IPS-20b (cell line): ENCODE measurements around the gene ADAMTS8.

Source experiments
- H3K27ac ChIP-seq: one replicate; pipeline ENCODE4 v1.5.1; 2013; ENCODE audit warnings: low read length
- H3K27me3 ChIP-seq: 2 replicates; pipeline ENCODE4 v1.6.1; 2013; ENCODE audit warnings: mild to moderate bottlenecking, low read length, inconsistent platforms; ENCODE audit not compliant: insufficient read depth
- H3K36me3 ChIP-seq: 2 replicates; pipeline ENCODE4 v1.6.1; 2013; ENCODE audit warnings: low read depth, mild to moderate bottlenecking, inconsistent platforms, low read length, moderate library complexity; ENCODE audit not compliant: insufficient read depth
- H3K4me1 ChIP-seq: 2 replicates; pipeline ENCODE4 v1.6.1; 2013; ENCODE audit warnings: mild to moderate bottlenecking, control low read depth, inconsistent platforms, low read length, moderate library complexity; ENCODE audit not compliant: insufficient read depth
- H3K4me3 ChIP-seq: 2 replicates; pipeline ENCODE4 v1.5.1; 2013; ENCODE audit warnings: mild to moderate bottlenecking, low read length, inconsistent platforms
- H3K9ac ChIP-seq: 2 replicates; pipeline ENCODE4 v1.6.1; 2013; ENCODE audit warnings: low read depth, mild to moderate bottlenecking, inconsistent platforms, low read length, moderate library complexity
- H3K9me3 ChIP-seq: 2 replicates; pipeline ENCODE4 v1.6.1; 2013; ENCODE audit warnings: mild to moderate bottlenecking, low read depth, low read length, inconsistent platforms; ENCODE audit not compliant: insufficient read depth

ADAMTS8 gene

DNA sequence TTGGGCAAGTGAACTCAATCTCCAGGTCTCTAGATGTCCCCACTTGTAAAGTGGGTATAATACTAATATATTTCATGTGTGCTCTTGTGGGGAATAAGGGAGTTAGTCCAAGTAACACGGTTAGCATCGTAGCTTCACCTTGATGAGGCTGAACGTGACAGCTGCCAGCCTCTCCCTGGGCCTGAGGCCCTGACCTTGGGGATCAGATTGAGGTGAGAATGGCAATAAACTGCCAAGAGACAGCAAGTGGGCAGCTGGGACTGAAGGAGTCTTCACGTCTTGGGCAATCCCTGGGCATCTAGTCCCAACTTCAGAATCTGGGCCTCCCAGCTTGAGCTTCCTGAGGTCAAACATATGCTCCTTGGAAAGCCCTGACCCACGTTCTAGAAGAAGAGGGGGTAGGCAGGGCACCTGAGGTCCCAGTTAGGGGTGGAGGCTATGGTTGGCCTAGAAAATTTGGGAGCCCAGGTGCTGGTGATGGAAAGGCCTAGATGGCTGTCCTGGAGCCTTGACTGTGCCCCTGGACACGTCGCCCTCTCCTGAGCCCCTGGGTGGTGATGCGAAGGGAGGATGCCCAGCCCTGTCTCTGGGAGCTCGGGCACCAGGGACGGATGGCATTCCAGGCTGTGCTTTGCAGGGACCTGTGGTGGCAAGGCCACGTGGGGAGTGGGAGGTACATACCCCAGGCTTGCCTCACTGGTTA is 43.5 kb upstream of the ADAMTS8 start:
- Histone ChIP-seq H3K9ac (no peak overlapping the region), H3K9me3 (no peaks in the 10 kb centered on the region), H3K36me3 (no peaks in the 10 kb centered on the region), H3K27ac (no peak overlapping the region), H3K4me1 (no peaks in the 10 kb centered on the region), H3K4me3 (no peak overlapping the region), H3K27me3 (no peaks in the 10 kb centered on the region)

DNA sequence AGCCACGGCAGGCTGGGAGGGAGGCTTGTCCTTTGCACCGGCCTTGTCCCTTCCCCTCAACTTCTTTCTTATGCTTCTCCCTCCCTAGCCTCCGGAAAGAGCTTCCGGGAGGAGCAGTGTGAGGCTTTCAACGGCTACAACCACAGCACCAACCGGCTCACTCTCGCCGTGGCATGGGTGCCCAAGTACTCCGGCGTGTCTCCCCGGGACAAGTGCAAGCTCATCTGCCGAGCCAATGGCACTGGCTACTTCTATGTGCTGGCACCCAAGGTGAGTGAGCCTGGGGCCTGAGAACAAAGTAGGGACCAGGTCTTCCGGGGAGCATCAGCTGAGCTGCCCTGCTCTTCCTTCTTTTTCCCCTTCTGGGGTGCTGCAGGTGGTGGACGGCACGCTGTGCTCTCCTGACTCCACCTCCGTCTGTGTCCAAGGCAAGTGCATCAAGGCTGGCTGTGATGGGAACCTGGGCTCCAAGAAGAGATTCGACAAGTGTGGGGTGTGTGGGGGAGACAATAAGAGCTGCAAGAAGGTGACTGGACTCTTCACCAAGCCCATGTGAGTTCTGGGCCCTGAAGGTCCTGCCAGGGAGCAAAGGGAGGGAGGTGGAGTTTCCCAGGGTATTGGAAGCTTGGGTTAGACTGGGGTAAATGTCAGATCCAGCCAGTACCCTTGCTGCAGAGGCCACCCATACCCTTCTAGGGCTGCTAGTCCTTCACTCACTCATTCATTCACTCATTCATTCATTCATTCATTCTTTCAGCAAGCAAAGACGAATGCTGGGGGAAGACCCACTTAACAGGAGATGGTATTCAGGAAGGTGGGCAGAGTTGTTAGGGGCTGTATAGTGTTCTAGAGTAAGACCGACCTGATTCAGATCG is 42.7 kb upstream of the ADAMTS8 start:
- no peak overlapping the region for H3K4me3 ChIP-seq
- H3K9ac ChIP-seq: no peak overlapping the region
- H3K27ac ChIP-seq: no peak overlapping the region
- no peaks in the 10 kb centered on the region for H3K27me3 ChIP-seq
- H3K4me1 ChIP-seq: no peaks in the 10 kb centered on the region
- H3K9me3 ChIP-seq: no peaks in the 10 kb centered on the region
- H3K36me3 ChIP-seq: no peaks in the 10 kb centered on the region

DNA sequence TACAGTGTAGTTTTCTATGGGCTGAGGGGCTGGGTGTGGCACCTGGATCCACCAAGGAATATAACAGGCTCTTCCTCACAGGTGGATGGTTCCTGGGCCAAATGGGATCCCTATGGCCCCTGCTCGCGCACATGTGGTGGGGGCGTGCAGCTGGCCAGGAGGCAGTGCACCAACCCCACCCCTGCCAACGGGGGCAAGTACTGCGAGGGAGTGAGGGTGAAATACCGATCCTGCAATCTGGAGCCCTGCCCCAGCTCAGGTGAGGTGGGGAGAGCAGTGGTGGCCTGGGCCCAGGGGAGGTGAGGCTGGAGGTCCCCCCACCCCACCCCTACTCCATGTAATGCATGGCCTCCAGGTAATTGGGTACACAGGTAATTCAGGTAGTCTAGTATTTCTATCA is 40.8 kb upstream of the ADAMTS8 start:
- Histone ChIP-seq H3K9ac (no peak overlapping the region), H3K9me3 (no peaks in the 10 kb centered on the region), H3K27ac (no peak overlapping the region), H3K4me3 (no peak overlapping the region), H3K27me3 (no peaks in the 10 kb centered on the region), H3K4me1 (no peaks in the 10 kb centered on the region), H3K36me3 (no peaks in the 10 kb centered on the region)

DNA sequence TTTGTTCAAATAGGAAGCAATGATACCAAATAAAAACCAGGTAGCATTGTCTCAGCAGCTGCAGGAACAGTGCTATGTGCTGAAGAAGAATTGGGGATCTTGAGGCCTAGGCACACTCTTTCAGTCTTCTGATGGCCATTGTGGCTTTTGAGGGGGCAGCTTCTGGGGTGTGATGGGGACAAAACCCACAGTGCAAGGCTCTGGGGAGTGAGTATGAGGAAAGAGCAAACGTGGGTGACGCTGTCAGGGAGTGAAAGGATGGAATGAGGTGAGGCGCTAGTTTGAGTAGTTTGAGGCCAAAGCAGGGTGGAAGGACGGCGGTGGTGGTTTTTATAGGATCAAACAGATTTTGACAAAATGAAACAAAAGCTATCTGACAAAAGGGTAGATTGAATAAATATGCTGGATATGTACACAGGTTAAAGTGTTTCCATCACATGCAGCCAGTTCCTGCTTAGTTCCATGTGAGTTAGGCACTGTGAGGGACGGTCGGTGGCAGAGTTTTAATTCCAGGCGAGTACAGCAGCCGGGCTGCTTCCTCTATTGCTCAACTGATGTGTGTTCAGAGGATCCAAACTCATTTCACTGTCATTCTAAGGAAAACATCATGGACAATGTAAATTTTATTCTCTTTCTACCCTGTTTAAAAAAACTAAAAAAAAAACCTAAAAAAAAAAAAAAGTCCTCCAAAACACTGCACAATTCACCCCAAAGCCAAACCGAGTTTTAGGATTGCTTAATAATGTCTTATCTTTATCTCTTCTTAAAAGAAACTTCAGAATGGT is 38.9 kb upstream of the ADAMTS8 start:
- no peak overlapping the region for H3K9ac ChIP-seq
- no peaks in the 10 kb centered on the region for H3K9me3 ChIP-seq
- no peaks in the 10 kb centered on the region for H3K4me1 ChIP-seq
- H3K27ac ChIP-seq: no peak overlapping the region
- no peaks in the 10 kb centered on the region for H3K36me3 ChIP-seq
- H3K4me3 ChIP-seq: no peak overlapping the region
- no peaks in the 10 kb centered on the region for H3K27me3 ChIP-seq

DNA sequence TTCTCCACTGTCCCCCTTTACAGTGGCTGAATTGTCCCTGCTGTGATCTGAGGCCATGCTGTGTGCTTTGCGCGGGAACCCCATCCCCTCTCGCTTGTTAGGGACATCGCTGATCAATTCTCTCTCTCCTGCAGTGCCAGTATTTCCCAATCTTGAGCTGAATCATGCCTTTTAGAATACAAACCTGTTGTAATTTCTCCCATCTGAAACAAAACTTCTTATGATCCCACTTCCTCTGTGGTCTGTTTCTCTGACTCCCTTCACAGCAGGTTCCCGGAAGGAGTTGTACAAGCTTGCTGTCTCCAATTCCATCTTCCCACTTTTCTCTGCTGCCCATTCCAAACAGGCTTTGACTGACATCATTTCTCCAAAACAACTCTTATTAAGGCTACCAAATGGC is 36.9 kb upstream of the ADAMTS8 start:
- no peaks in the 10 kb centered on the region for H3K9me3 ChIP-seq
- H3K27ac ChIP-seq: no peak overlapping the region
- no peaks in the 10 kb centered on the region for H3K27me3 ChIP-seq
- no peak overlapping the region for H3K4me3 ChIP-seq
- no peaks in the 10 kb centered on the region for H3K36me3 ChIP-seq
- no peaks in the 10 kb centered on the region for H3K4me1 ChIP-seq
- no peak overlapping the region for H3K9ac ChIP-seq

DNA sequence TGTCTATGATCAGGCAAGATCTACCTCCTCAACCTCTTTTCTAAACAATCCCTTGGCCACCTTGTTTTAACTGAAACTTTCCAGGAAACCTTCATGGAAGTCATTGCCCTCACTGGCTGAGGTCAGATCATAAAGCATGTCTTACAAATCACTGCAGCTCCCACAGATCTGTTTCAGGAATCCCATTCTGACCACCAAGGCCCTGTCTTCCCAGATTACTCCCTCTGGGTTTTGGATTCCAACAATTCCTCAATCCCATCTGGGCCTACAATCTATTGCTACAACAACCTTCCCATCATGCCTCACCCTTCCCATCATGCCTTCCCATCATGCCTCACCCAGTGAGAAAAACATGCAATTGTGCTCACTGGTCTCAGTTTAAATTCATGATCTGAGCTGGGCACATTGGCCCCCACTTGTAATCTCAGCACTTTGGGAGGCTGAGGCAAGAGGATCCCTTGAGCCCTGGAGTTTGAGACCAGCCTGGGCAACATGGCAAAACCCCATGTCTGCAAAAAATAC is 35.9 kb upstream of the ADAMTS8 start:
- Histone ChIP-seq H3K36me3 (no peaks in the 10 kb centered on the region), H3K4me1 (no peaks in the 10 kb centered on the region), H3K4me3 (no peak overlapping the region), H3K9me3 (no peaks in the 10 kb centered on the region), H3K27me3 (no peaks in the 10 kb centered on the region), H3K9ac (no peak overlapping the region), H3K27ac (no peak overlapping the region)

DNA sequence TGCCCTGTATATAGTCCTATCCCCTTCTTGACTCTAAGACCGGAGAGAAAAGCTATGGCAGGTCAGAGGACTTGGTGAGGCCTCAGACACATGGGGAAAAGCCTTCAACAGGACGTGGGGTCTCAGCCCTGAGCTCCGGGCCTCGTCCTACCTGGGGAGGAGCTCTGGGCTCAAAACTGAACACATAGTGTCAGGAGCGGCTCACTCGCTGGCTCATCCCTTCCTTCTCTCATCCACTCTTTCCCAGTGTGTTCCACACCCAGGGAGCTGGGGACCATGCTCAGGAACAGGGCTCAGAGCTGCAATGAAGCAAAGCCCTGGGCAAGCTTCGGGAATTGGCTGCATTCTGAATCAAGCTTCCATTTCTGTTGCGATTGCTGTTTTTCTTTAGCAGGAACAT is 34.5 kb upstream of the ADAMTS8 start:
- no peaks in the 10 kb centered on the region for H3K36me3 ChIP-seq
- no peaks in the 10 kb centered on the region for H3K4me1 ChIP-seq
- H3K9me3 ChIP-seq: no peaks in the 10 kb centered on the region
- no peak overlapping the region for H3K4me3 ChIP-seq
- no peaks in the 10 kb centered on the region for H3K27me3 ChIP-seq
- no peak overlapping the region for H3K9ac ChIP-seq
- no peak overlapping the region for H3K27ac ChIP-seq

DNA sequence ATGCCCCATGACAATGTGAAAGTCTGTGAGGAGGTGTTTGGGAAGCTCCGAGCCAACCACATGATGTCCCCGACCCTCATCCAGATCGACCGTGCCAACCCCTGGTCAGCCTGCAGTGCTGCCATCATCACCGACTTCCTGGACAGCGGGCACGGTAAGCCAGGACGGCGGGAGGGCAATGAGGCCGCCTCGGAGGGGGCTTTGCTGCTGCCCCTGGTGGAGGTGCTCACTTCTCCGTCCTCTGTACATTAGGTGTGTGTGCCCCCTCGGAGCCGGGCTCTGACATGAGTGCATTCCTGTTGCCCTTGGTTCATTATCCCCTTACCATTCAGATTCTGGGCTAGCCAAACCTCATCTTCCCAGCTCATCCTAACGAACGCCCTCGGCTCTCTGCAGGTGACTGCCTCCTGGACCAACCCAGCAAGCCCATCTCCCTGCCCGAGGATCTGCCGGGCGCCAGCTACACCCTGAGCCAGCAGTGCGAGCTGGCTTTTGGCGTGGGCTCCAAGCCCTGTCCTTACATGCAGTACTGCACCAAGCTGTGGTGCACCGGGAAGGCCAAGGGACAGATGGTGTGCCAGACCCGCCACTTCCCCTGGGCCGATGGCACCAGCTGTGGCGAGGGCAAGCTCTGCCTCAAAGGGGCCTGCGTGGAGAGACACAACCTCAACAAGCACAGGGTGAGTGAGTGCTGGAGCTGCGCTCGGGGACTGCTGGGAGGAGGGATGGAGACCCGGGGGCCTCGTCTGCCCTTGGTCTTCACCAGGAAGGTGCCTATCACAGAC is 33.9 kb upstream of the ADAMTS8 start:
- no peak overlapping the region for H3K27ac ChIP-seq
- no peaks in the 10 kb centered on the region for H3K36me3 ChIP-seq
- H3K4me3 ChIP-seq: no peak overlapping the region
- H3K4me1 ChIP-seq: no peaks in the 10 kb centered on the region
- H3K9me3 ChIP-seq: no peaks in the 10 kb centered on the region
- no peak overlapping the region for H3K9ac ChIP-seq
- no peaks in the 10 kb centered on the region; the same call in 1 of the 2 replicates for H3K27me3 ChIP-seq

DNA sequence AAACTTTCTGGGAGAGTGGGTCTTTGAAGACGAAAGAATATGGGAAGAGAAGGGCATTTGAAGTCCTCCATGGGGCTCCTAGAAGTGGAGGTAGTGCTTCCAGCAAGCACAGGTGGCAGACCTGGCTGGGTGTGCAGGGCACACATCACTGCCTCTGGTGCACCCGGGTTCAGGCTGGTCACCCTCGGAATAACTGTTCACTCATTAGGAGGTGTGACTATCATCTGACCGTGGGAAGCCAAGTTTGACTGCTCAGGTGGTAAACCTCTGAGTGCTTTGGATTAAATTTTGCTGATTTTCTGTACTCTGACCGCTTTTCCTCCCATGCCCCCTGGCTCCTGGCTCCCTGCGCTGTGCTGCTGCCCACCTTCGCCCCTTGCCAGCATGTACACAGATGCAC is 31.1 kb upstream of the ADAMTS8 start:
- H3K9ac ChIP-seq: no peak overlapping the region
- peaks cover 22% of the 10 kb centered on the region for H3K27me3 ChIP-seq
- no peaks in the 10 kb centered on the region for H3K36me3 ChIP-seq
- no peaks in the 10 kb centered on the region for H3K4me1 ChIP-seq
- H3K4me3 ChIP-seq: no peak overlapping the region
- no peaks in the 10 kb centered on the region for H3K9me3 ChIP-seq
- H3K27ac ChIP-seq: no peak overlapping the region

DNA sequence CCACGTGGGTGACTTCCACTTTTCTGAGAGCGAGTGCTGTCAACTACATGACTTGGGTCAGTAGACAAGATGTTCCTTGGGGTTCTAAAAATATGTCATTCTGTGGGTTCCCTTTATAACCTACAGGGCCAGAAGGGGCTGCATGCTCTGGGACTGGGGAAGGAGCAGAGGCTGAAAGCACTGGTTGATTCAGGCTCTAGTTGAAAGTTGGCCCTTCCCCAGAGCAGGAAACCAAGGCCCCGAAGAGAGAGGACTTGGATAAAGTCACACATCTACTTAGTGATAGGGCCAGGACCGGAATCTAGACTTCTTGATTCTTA is 30.0 kb upstream of the ADAMTS8 start:
- no peak overlapping the region for H3K27ac ChIP-seq
- H3K4me3 ChIP-seq: no peak overlapping the region
- H3K27me3 ChIP-seq: peaks cover 33% of the 10 kb centered on the region
- no peaks in the 10 kb centered on the region for H3K36me3 ChIP-seq
- H3K9ac ChIP-seq: no peak overlapping the region
- H3K4me1 ChIP-seq: no peaks in the 10 kb centered on the region
- H3K9me3 ChIP-seq: no peaks in the 10 kb centered on the region
